GM19463 (cell line): Measurements from ENCODE around the gene AMIGO3.
A peak's percentile ranks its signal among the peaks of the same experiment; 100 is the strongest.
"Not testable (repeated sequence)": the region's sequence is repeated elsewhere in the genome, so short reads cannot be mapped to it uniquely, and the experiment has no call there.

Source experiments
- ATAC-seq: cut with Tn5 transposase; IDR thresholded peaks from one replicate; pipeline ENCODE4 v1.9.1; 2021; ENCODE audit warnings: mild to moderate bottlenecking, moderate library complexity; ENCODE audit not compliant: unreplicated experiment

AMIGO3 gene

GRCh38 chr3:49712631-49713317, 6.7 kb downstream of the AMIGO3 start:
- ATAC-seq, result no peak

DNA sequence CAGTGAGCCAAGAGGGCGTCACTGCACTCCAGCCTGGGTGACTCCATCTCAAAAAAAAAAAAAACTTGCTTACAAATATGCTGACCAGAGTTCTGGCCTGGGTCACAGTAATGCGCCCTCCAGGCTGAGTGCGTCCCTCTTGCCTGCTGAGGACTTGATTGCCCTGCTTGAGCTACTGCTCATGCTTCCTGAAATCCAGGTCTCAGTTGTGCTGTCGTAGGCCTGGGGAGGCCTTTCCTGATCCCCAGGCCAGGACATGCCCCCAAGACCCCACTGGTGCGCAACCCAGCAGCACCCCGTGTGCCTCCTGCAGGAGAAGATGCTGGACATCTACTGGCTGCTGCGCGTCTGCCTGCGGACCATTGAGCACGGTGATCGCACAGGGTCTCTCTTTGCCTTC, 7.3 kb downstream of the AMIGO3 start:
- ATAC-seq, result no peak

DNA sequence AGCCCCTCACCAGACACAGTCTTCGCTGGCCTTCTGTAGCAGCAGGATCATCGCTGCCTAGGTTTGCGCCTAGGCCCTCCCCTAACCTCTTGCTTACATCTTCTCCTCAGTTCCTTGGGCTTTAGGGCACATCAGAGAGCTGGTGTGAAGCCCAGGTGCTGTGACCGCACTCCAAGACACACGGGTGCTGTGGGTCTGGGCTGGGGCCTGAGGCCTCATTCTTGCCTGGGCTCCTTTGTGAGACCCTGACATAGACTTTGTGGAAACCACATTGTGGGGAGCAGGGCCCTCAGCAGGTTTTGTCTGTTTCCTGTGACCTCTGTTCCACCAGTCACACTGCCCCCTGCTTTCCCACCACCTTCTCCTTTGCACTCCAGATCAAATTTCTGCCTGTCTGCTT, 8.0 kb downstream of the AMIGO3 start:
- ATAC-seq, result no peak

GRCh38 chr3:49709852-49710251, 9.6 kb downstream of the AMIGO3 start:
- no peak for ATAC-seq

- no peak for ATAC-seq
These were observed 12.4 kb downstream of the AMIGO3 start for GRCh38 chr3:49707113-49707480.

GRCh38 chr3:49706456-49707112, 12.9 kb downstream of the AMIGO3 start:
- ATAC-seq, result no peak

GRCh38 chr3:49705390-49705960, 14.0 kb downstream of the AMIGO3 start:
- no peak for ATAC-seq

DNA sequence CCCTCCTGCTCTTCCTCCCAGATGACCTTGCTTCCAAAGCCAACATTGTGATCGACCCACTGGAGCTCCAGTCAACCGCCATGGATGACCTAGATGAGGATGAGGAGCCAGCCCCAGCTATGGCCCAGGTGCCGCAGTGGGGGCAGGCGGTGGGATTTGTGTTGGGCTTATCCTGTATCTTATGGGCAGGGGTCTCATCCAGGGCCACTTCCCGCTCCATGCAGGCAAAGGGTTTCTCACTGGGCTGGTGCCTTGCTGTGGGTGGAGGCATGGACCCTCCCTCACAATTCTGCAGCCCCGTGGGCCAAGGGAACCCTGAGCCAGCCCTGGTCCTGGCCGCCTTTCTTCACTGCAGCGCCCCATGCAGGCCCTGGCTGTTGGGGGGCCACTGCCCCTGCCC, 14.9 kb downstream of the AMIGO3 start:
- ATAC-seq, result no peak

DNA sequence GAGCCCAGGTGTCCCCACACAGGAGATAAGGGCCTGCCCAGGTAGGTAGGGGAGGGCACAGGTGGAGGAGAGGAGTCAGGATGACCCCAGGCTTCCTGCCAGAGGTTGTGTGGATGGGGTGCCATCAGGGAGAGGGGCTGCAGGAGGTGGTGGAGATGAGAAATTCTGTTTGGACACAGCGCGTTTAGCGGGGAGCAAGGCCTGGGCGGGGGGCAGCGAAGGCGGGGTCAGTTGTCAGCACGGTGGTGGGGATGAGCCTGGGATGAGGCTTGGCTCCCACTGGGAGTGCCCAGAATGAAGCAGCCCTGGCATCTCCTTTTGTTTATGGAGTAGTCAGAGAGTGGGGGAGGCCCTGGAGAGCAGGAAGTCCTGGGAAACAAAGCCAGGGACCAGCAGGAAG, 15.5 kb downstream of the AMIGO3 start:
- ATAC-seq, result no peak

- ATAC-seq, result peak; percentile 92
These were observed 16.0 kb downstream of the AMIGO3 start for GRCh38 chr3:49703443-49703927.

DNA sequence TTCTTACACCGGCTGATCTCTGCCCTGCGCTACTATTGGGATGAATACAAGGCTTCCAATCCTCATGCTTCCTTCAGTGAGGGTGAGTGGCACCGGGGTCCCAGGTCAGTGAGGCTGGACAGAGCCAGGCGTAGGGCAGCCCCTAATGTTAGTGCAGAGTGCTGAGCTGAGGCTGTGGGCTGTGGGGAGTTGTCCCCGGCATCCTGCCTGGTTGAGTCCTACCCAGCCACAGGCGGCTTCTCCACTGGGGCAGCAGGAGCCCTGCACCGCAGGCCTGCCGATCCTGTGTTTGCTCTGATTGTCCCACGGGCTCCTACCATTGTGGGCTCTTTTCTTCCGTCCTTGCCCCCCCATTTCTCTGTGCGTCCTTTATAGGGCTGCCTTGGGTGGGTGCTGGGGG, 16.8 kb downstream of the AMIGO3 start:
- ATAC-seq, result no peak

- no peak for ATAC-seq
These were observed 18.0 kb downstream of the AMIGO3 start for GRCh38 chr3:49701388-49702077.

DNA sequence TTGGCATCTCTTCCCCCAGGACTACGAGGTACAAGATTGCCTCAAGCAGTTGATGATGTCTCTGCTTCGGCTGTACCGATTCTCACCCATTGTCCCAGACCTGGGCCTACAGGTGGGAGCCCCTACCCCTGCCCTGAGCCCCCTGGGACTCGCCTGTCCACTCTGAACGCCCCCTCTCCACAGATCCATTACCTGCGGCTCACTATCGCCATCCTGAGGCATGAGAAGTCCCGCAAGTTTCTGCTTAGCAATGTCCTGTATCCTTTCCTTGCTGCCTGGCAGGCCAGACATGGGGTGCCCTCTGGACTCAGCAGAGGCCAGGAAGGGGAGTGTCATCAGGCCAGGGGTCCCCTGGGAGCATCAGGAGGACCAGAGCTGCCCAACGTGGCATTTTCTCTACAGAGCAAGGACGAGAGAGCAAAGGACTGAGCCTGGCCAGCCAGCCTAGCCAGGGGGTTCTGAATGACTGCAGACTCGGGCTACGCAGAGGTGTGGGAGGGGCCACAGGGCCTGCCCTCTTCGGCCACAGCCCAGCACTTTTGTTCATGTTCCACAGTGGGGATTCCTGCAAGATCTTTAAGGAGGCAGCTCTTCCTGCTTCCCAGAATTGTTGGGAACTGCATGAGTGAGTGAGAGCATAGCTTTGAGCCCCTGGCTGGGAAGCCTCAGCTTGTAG, 18.9 kb downstream of the AMIGO3 start:
- no peak for ATAC-seq

GRCh38 chr3:49700014-49700413, 19.5 kb downstream of the AMIGO3 start:
- no peak for ATAC-seq

GRCh38 chr3:49699281-49699979, 20.1 kb downstream of the AMIGO3 start:
- ATAC-seq, result no peak

- ATAC-seq, result not testable (repeated sequence)
These were observed 24.0 kb downstream of the AMIGO3 start for GRCh38 chr3:49695350-49696015.

DNA sequence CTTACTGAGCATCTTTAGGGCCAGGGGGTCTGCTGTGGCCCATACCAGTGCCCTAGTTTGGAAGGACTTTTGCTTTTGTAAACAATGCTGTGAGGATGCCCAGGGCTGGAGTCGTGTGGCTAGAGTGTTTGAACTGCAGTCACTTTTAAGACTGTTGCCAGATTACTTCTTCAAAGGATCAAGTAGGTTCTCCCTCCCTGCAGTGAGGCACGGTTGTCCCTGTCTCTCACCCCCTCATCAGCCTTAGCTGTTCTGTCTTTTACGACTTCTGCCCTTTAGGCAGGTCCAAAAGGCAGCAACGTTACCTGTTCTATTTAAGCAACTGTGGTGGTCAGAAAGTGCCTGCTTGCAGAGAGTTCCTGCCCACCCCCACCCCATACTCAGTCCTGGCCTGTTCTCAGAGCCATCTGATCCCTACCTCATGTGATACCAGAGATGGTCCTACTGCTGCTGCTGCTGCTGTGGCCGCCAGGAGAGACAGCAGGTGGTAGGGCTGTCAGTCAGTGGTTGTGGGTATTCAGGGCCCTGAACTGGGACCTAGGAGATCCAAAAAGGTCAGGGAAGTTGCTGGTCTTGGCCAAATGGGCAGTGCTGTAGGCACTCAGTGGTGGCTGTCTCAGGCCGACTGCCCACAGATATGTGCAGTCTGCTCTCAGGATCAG, 24.9 kb downstream of the AMIGO3 start:
- ATAC-seq, result not testable (repeated sequence)

DNA sequence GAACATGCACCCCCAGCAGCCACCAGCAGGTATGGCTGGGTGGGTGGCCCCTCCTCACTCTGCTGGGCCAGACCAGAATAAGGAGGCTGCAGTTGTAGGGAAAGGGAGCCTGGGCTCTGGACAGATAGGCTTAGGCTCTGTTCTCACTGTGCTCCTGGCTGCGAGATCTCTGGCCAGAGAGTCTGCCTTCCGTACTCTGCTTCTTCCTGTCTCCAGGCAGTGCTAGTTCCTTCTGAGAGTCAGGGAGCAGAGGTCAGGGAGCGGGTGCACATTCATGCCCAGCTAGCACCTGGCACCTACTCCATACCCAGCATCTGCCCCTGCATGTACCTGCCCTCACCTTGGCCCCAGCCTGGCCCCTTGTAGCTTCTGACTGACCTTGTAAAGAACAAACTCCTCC, 28.0 kb downstream of the AMIGO3 start:
- not testable (repeated sequence) for ATAC-seq

DNA sequence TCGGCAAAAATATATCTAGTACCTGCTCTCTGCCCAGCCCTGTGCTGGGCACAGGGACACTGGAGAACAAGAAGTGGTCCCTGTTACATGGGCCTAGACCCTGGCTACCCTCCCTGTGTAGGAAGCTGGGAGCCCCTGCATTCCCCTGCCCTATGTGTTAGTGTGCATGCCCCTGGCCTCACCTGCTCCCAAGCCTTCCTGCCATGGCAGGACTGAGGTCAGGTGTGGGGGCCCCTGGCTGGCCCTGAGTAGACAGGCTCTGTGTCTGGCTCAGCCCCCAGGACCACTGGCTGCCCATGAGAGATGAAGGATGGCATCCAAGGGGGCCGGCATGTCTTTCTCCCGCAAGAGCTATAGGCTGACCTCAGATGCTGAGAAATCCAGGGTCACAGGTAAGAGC, 28.6 kb downstream of the AMIGO3 start:
- not testable (repeated sequence) for ATAC-seq
